ENCODE measurements around the gene CD99. TPM values are rescaled to one million over a fixed set of nuclear protein-coding genes. Genes with fewer than 3 reads are reported as not detected.
A peak's percentile ranks its signal among the peaks of the same experiment; 100 is the strongest.

The CD99 gene
- total RNA-seq, 1 donor from 2014 or later, result 362 TPM

DNA sequence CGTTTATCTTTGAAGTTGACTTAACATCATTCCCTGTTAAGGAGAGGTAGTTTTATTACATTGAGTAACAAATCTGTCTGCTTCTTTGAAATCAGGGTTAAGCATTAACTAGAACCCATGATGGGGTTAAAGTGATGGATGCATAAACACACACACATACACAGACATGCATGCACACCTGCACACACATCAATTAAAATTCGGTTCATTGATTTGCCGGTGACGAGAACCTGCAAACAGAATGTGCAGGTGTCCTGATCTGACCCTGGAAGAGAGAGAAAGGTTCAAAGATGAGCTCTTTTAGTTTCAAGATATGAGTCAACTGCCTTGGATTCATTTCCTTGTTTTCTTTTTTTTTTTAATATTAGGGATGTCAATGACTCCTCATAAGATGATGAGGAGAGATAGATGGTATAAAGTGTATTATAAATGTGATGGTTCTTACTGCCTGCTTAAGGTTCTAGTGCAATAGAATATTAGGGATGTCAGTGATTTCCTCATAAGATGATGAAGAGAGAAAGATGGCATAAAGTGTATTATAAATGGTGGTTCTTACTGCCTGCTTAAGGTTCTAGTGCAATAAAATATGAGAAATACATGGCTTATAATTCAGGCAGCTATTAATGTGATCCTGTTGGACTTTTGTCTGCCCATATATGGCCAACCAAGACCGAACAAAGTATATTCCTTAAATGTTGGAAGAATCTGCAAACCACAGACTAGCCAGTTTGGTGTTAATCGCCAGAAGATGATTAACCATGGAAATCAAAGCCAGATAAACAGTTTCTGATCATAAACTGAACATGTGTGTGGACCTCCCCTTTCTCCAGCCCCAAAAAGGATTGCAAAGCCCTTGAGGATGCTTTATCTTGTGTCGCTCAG, 14.1 kb upstream of the CD99 start:
- Mint-ChIP-seq H3K9me3 (ENCODE audit: low read depth) (no peaks in the 10 kb centered on the region), H3K4me3 (ENCODE audit: low read depth) (no peak overlapping the region), H3K27ac (peak overlapping the region; percentile 38), H3K36me3 (ENCODE audit: insufficient read depth) (peaks cover 3% of the 10 kb centered on the region), H3K4me1 (ENCODE audit: low read depth) (peaks cover 12% of the 10 kb centered on the region), H3K27me3 (no peaks in the 10 kb centered on the region)
- DNase-seq (ENCODE audit: low spot score, unreplicated experiment), result no peak
- TF ChIP-seq, protein P1, sequence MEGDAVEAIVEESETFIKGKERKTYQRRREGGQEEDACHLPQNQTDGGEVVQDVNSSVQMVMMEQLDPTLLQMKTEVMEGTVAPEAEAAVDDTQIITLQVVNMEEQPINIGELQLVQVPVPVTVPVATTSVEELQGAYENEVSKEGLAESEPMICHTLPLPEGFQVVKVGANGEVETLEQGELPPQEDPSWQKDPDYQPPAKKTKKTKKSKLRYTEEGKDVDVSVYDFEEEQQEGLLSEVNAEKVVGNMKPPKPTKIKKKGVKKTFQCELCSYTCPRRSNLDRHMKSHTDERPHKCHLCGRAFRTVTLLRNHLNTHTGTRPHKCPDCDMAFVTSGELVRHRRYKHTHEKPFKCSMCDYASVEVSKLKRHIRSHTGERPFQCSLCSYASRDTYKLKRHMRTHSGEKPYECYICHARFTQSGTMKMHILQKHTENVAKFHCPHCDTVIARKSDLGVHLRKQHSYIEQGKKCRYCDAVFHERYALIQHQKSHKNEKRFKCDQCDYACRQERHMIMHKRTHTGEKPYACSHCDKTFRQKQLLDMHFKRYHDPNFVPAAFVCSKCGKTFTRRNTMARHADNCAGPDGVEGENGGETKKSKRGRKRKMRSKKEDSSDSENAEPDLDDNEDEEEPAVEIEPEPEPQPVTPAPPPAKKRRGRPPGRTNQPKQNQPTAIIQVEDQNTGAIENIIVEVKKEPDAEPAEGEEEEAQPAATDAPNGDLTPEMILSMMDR (IDR thresholded peaks at IDR 0.05; ENCODE audit: unreplicated experiment), result no peak

DNA sequence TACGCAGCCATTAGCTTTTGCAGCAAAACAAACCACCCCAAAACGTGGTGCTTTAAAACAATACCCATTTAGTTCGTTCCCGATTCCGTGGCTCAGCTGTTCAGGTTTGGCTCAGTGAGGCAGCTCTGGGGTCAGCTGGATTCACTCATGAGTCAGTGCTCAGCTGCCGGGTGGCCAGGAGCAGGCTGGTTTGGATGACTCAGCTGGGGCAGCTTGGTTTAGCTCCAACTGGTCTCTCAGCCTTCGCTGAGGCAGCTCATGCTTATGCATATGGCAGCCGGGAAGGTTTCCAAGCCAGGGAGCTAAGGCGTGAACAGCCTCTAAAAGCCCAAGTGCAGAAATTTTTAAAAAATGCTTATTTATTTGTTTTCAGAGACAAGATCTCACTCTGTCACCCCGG, 13.3 kb upstream of the CD99 start:
- DNase-seq (ENCODE audit: low spot score, unreplicated experiment), result no peak
- H3K36me3 Mint-ChIP-seq (ENCODE audit: insufficient read depth), result peaks cover 3% of the 10 kb centered on the region
- H3K9me3 Mint-ChIP-seq (ENCODE audit: low read depth), result no peaks in the 10 kb centered on the region
- peaks cover 12% of the 10 kb centered on the region for H3K4me1 Mint-ChIP-seq (ENCODE audit: low read depth)
- H3K27ac Mint-ChIP-seq, result no peak overlapping the region
- TF ChIP-seq, protein P1 (IDR thresholded peaks at IDR 0.05; ENCODE audit: unreplicated experiment), result no peak
- H3K27me3 Mint-ChIP-seq, result no peaks in the 10 kb centered on the region
- no peak overlapping the region for H3K4me3 Mint-ChIP-seq (ENCODE audit: low read depth)

GRCh38 chrX:2678583-2678982, 12.5 kb upstream of the CD99 start:
- H3K27ac Mint-ChIP-seq, result no peak overlapping the region
- H3K9me3 Mint-ChIP-seq (ENCODE audit: low read depth), result no peaks in the 10 kb centered on the region
- peaks cover 12% of the 10 kb centered on the region for H3K4me1 Mint-ChIP-seq (ENCODE audit: low read depth)
- H3K36me3 Mint-ChIP-seq (ENCODE audit: insufficient read depth), result peaks cover 3% of the 10 kb centered on the region
- no peaks in the 10 kb centered on the region for H3K27me3 Mint-ChIP-seq
- TF ChIP-seq, protein P1 (IDR thresholded peaks at IDR 0.05; ENCODE audit: unreplicated experiment), result no peak
- no peak for DNase-seq (ENCODE audit: low spot score, unreplicated experiment)
- H3K4me3 Mint-ChIP-seq (ENCODE audit: low read depth), result no peak overlapping the region

- DNase-seq (ENCODE audit: low spot score, unreplicated experiment), result no peak
- H3K4me1 Mint-ChIP-seq (ENCODE audit: low read depth), result peaks cover 12% of the 10 kb centered on the region
- TF ChIP-seq, protein P1 (IDR thresholded peaks at IDR 0.05; ENCODE audit: unreplicated experiment), result no peak
- no peaks in the 10 kb centered on the region for H3K9me3 Mint-ChIP-seq (ENCODE audit: low read depth)
- H3K27ac Mint-ChIP-seq, result no peak overlapping the region
- H3K36me3 Mint-ChIP-seq (ENCODE audit: insufficient read depth), result peaks cover 3% of the 10 kb centered on the region
- no peak overlapping the region for H3K4me3 Mint-ChIP-seq (ENCODE audit: low read depth)
- H3K27me3 Mint-ChIP-seq, result no peaks in the 10 kb centered on the region
Observed at GRCh38 chrX:2679534-2680485, 11.3 kb upstream of the CD99 start.
